Brain microvascular endothelial cell (primary cell): Measurements from ENCODE around the gene LTBP1.

Experiments
- DNase-seq: peaks from one replicate; pipeline ENCODE4 v3.0.0-alpha.2; 2020
- H3K27ac ChIP-seq: fragments of 250-450 bp; sonication (Bioruptor Pico); 2 replicates; pipeline ENCODE4 v1.5.1; 2020; ENCODE audit warnings: mild to moderate bottlenecking, moderate library complexity
- H3K27me3 ChIP-seq: fragments of 250-450 bp; sonication (Bioruptor Pico); replicated peaks from 2 replicates; pipeline ENCODE4 v1.5.1; 2020; ENCODE audit warnings: mild to moderate bottlenecking
- H3K36me3 ChIP-seq: fragments of 250-450 bp; sonication (Bioruptor Pico); replicated peaks from 2 replicates; pipeline ENCODE4 v1.5.1; 2020; ENCODE audit warnings: mild to moderate bottlenecking
- H3K4me3 ChIP-seq: 2 replicates; pipeline ENCODE4 v1.5.1; 2011; ENCODE audit warnings: low read depth, mild to moderate bottlenecking, control low read depth, low read length, moderate library complexity
- in situ Hi-C: cut with HindIII; loops from 2 replicates; pipeline ENCODE4 v1.10.0; 2017; ENCODE audit warnings: low sequenced_read_pairs, low pct_ligation_motif_present
- TF ChIP-seq, protein P1 (sequence below): IDR thresholded peaks from 2 replicates; pipeline ENCODE4 v1.5.1; 2011; ENCODE audit warnings: low read depth, mild to moderate bottlenecking, moderate library complexity, low read length, control low read depth, inconsistent platforms; ENCODE audit errors: missing control alignments

The LTBP1 gene

DNA sequence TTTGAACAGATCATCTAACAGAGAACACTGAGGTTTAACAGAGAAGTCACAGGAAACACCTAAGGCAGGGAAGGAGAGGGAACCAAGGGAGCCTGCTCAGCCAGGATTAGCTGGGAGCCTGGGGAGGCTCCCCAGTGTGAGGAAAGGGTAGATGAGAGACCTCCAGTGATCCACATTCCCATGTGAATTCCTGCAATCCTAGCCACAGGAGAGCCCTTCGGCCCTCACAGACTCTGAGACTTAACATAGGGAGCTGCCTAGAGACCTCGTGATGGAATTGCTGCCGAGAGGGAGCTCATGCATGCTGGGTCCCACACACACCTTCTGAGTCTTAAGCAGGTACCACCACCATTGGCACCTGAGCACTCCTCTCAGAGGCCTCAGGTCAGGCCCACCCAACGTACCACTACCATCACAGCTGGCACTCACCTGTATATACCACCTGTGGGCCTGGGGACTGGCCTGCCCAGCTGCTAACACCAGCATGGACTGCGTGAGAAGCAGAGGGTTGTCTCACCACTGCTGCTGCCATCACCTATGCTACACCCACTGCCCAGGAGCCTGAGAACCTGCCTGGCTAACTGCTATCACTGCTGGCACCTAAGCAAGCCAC lies 303.8 kb downstream of the LTBP1 start:
- peaks cover 68% of the 10 kb centered on the region for H3K36me3 ChIP-seq
- H3K27me3 ChIP-seq = no peaks in the 10 kb centered on the region
- H3K27ac ChIP-seq = no peak overlapping the region
- no peak overlapping the region for H3K4me3 ChIP-seq
- no peak for DNase-seq
- TF ChIP-seq, protein P1, sequence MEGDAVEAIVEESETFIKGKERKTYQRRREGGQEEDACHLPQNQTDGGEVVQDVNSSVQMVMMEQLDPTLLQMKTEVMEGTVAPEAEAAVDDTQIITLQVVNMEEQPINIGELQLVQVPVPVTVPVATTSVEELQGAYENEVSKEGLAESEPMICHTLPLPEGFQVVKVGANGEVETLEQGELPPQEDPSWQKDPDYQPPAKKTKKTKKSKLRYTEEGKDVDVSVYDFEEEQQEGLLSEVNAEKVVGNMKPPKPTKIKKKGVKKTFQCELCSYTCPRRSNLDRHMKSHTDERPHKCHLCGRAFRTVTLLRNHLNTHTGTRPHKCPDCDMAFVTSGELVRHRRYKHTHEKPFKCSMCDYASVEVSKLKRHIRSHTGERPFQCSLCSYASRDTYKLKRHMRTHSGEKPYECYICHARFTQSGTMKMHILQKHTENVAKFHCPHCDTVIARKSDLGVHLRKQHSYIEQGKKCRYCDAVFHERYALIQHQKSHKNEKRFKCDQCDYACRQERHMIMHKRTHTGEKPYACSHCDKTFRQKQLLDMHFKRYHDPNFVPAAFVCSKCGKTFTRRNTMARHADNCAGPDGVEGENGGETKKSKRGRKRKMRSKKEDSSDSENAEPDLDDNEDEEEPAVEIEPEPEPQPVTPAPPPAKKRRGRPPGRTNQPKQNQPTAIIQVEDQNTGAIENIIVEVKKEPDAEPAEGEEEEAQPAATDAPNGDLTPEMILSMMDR = no peak
- in situ Hi-C loops = no loop called here

DNA sequence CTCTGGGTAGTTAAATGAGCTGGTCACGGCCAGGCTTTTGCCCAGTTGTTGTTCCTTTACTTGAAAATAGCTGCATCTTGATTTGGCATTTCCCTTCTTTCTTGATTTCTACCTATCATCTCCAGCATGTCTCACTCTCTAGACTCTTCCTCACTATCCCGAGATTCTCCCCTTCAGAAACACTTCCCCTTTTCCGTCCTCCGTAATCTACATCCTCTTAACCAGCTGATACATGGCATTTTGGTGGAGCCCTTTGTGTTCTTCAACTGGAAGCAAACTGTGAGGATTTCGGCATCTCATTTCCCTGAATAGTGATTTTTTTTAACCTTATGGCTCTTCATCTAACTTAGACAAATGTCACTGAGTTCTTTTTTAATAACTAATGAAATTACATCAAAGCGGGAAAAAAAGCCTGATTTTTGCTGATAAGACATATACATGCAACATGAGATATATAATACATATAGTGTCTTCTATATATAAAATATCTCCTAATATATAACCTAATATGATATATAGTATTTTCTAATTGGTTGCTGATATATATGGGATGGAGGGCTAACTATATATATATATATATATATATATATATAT lies 309.5 kb downstream of the LTBP1 start:
- H3K27me3 ChIP-seq = no peaks in the 10 kb centered on the region
- no peak for DNase-seq
- TF ChIP-seq, protein P1 = no peak
- in situ Hi-C loops = no loop called here
- H3K36me3 ChIP-seq = peaks cover 59% of the 10 kb centered on the region
- no peak overlapping the region for H3K27ac ChIP-seq
- H3K4me3 ChIP-seq = no peak overlapping the region

DNA sequence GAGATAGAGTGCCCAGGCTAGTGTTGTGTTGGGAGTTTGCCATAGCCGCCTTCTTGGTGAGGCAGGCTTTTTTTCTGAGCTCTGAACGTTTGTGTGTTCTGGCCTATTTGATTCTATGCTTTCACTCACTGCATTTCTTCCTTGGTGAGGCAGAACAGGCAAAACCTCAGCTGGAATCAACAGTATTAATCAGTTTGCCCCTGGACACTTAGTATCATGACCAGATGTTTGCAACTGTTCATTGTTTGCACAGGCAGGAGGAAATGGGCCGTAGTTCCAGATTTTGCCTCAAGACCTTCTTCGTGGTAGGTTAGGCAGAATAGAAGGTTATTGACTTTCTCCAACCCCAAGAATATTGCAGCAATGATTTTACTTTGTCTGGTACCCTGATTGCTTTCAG lies 311.6 kb downstream of the LTBP1 start:
- Histone ChIP-seq H3K27ac (no peak overlapping the region), H3K36me3 (peaks cover 48% of the 10 kb centered on the region), H3K27me3 (no peaks in the 10 kb centered on the region), H3K4me3 (no peak overlapping the region)
- TF ChIP-seq, protein P1 = no peak
- no peak for DNase-seq
- in situ Hi-C loops = no loop called here

DNA sequence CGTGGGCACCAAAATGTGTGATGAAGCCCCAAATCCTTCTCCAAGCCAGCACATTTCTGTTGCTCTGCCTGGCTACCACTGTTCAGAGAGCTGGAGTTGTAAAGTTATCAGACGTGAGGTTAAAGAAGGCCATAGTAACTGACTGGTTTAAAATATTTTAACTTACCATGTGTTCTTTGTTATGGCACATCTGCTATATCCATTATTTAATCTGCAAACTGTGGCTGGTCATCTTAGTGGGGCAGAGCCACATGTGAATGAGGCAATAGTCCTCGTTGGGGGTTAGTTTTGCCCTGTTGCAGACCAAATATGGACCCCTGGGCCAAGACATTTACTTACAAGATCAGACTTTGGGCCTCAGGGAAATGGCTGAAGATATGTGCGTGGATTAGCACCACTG lies 315.3 kb downstream of the LTBP1 start:
- H3K36me3 ChIP-seq = peaks cover 66% of the 10 kb centered on the region
- TF ChIP-seq, protein P1 = no peak
- H3K27ac ChIP-seq = no peak overlapping the region
- no peak overlapping the region for H3K4me3 ChIP-seq
- no peak for DNase-seq
- no peaks in the 10 kb centered on the region for H3K27me3 ChIP-seq
- in situ Hi-C loops = no loop called here

DNA sequence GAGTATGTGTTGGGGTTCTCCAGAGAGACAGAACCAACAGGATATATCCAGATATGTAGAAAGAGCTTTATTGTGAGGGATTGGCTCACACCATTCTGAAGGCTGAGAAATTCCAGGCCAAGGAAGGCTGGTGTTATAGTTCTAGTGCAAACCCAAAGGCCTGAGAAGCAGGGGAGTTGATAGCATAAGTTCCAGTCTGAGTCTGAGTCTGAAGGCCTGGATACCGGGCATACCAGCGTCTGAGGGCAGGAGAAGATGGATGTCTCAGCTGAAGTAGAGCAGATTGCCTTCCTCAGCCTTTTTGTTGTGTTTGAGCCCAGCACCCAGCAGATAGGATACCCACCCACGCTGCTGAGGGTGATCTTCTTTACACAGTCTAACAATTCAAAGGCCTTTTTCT lies 318.0 kb downstream of the LTBP1 start:
- Histone ChIP-seq H3K27me3 (no peaks in the 10 kb centered on the region), H3K27ac (peak overlapping the region; percentile 43), H3K36me3 (peaks cover 60% of the 10 kb centered on the region), H3K4me3 (no peak overlapping the region)
- TF ChIP-seq, protein P1 = no peak
- no peak for DNase-seq
- in situ Hi-C loops = no loop called here
